ENCODE measurements around the gene FAM3B.
"Not testable (repeated sequence)": the region's sequence is repeated elsewhere in the genome, so short reads cannot be mapped to it uniquely, and the experiment has no call there.

FAM3B gene

DNA sequence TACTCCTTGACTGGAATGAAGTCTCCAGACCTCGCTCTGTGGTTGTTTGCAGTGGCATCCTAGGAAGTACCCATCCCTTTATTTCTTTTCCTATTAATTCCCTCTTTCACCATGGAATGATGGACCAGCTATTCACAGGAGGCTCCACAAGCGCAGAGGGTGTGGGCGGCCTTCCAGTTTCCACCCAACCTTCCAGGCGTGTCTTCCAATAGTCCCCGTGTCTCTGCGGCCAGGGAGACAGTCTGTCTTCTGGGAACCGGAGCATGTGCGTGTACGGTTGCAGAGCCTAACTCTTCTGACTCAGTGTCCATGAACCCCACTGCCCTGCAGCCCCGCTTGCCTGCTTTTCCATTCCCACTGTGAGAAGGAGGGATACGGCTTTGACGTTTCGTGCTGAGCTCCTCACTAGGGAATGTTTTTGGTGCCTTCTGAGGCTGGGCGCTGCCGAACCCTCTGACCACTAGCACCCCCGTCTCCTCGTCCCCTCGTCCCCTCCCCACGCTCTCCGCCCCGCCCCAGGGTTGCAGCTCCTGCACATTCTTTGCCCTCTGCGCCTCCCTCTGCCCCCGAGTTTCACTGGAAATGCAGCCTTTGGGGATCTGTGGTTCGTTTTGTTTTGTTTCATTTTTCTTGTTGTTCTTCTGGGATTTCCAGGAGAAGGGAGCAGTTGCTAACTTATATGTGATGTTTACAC lies 26.3 kb upstream of the FAM3B start:
- WGBS, 2 experiments, result 86 to 87% methylated on average over 24 of the region's 24 CpGs

GRCh38 chr21:41294548-41295231 lies 21.9 kb upstream of the FAM3B start:
- Histone ChIP-seq H3K4me3 (ENCODE audit: insufficient read depth, low read depth, low read length) (no peak overlapping the region), H3K9me3 (ENCODE audit: control insufficient read depth, low read length) (no peaks in the 10 kb centered on the region), H3K27me3 (ENCODE audit: control insufficient read depth, insufficient read depth, low read length, poor library complexity, severe bottlenecking) (no peaks in the 10 kb centered on the region), H3K27ac (ENCODE audit: insufficient read depth, low read depth, low read length, poor library complexity, severe bottlenecking) (no peak overlapping the region), H3K4me1 (ENCODE audit: control insufficient read depth, insufficient read depth, low read length) (no peaks in the 10 kb centered on the region), H3K36me3 (ENCODE audit: control insufficient read depth, insufficient read depth, low read length) (no peaks in the 10 kb centered on the region)
- WGBS, 2 experiments, result 100% methylated on average over 1 of the region's 1 CpG

More for the DNA sequence above, 26.3 kb upstream of the FAM3B start:
- H3K36me3 ChIP-seq (ENCODE audit: control insufficient read depth, insufficient read depth, low read length), result no peaks in the 10 kb centered on the region
- no peak overlapping the region for H3K4me3 ChIP-seq (ENCODE audit: insufficient read depth, low read depth, low read length)
- H3K4me1 ChIP-seq (ENCODE audit: control insufficient read depth, insufficient read depth, low read length), result no peaks in the 10 kb centered on the region
- no peak overlapping the region for H3K27ac ChIP-seq (ENCODE audit: insufficient read depth, low read depth, low read length, poor library complexity, severe bottlenecking)
- no peaks in the 10 kb centered on the region for H3K9me3 ChIP-seq (ENCODE audit: control insufficient read depth, low read length)
- no peaks in the 10 kb centered on the region for H3K27me3 ChIP-seq (ENCODE audit: control insufficient read depth, insufficient read depth, low read length, poor library complexity, severe bottlenecking)

- Histone ChIP-seq H3K9me3 (ENCODE audit: control insufficient read depth, low read length) (no peaks in the 10 kb centered on the region), H3K27me3 (ENCODE audit: control insufficient read depth, insufficient read depth, low read length, poor library complexity, severe bottlenecking) (no peaks in the 10 kb centered on the region), H3K27ac (ENCODE audit: insufficient read depth, low read depth, low read length, poor library complexity, severe bottlenecking) (no peak overlapping the region), H3K36me3 (ENCODE audit: control insufficient read depth, insufficient read depth, low read length) (no peaks in the 10 kb centered on the region), H3K4me3 (ENCODE audit: insufficient read depth, low read depth, low read length) (no peak overlapping the region), H3K4me1 (ENCODE audit: control insufficient read depth, insufficient read depth, low read length) (no peaks in the 10 kb centered on the region)
- 92 to 93% methylated on average over 4 of the region's 4 CpGs for WGBS, 2 experiments
Measured at GRCh38 chr21:41295721-41296254, 20.8 kb upstream of the FAM3B start.

- H3K9me3 ChIP-seq (ENCODE audit: control insufficient read depth, low read length), result no peaks in the 10 kb centered on the region
- no peak overlapping the region for H3K27ac ChIP-seq (ENCODE audit: insufficient read depth, low read depth, low read length, poor library complexity, severe bottlenecking)
- WGBS, 2 experiments, result 89 to 91% methylated on average over 1 of the region's 1 CpG
- H3K4me1 ChIP-seq (ENCODE audit: control insufficient read depth, insufficient read depth, low read length), result no peaks in the 10 kb centered on the region
- no peak overlapping the region for H3K4me3 ChIP-seq (ENCODE audit: insufficient read depth, low read depth, low read length)
- no peaks in the 10 kb centered on the region for H3K27me3 ChIP-seq (ENCODE audit: control insufficient read depth, insufficient read depth, low read length, poor library complexity, severe bottlenecking)
- no peaks in the 10 kb centered on the region for H3K36me3 ChIP-seq (ENCODE audit: control insufficient read depth, insufficient read depth, low read length)
Measured at GRCh38 chr21:41302976-41303375, 13.6 kb upstream of the FAM3B start.

GRCh38 chr21:41304068-41304720 lies 12.4 kb upstream of the FAM3B start:
- no peak overlapping the region for H3K27ac ChIP-seq (ENCODE audit: insufficient read depth, low read depth, low read length, poor library complexity, severe bottlenecking)
- H3K4me1 ChIP-seq (ENCODE audit: control insufficient read depth, insufficient read depth, low read length), result no peaks in the 10 kb centered on the region
- H3K4me3 ChIP-seq (ENCODE audit: insufficient read depth, low read depth, low read length), result no peak overlapping the region
- no peaks in the 10 kb centered on the region for H3K9me3 ChIP-seq (ENCODE audit: control insufficient read depth, low read length)
- no peaks in the 10 kb centered on the region for H3K36me3 ChIP-seq (ENCODE audit: control insufficient read depth, insufficient read depth, low read length)
- no peaks in the 10 kb centered on the region for H3K27me3 ChIP-seq (ENCODE audit: control insufficient read depth, insufficient read depth, low read length, poor library complexity, severe bottlenecking)
- WGBS, 2 experiments, result 96% methylated on average over 40 of the region's 40 CpGs

GRCh38 chr21:41307219-41307618 lies 9.4 kb upstream of the FAM3B start:
- H3K4me1 ChIP-seq (ENCODE audit: control insufficient read depth, insufficient read depth, low read length), result no peaks in the 10 kb centered on the region
- H3K36me3 ChIP-seq (ENCODE audit: control insufficient read depth, insufficient read depth, low read length), result no peaks in the 10 kb centered on the region
- H3K27ac ChIP-seq (ENCODE audit: insufficient read depth, low read depth, low read length, poor library complexity, severe bottlenecking), result no peak overlapping the region
- no peaks in the 10 kb centered on the region for H3K9me3 ChIP-seq (ENCODE audit: control insufficient read depth, low read length)
- no peak overlapping the region for H3K4me3 ChIP-seq (ENCODE audit: insufficient read depth, low read depth, low read length)
- no peaks in the 10 kb centered on the region for H3K27me3 ChIP-seq (ENCODE audit: control insufficient read depth, insufficient read depth, low read length, poor library complexity, severe bottlenecking)

- H3K4me3 ChIP-seq (ENCODE audit: insufficient read depth, low read depth, low read length); H3K9me3 ChIP-seq (ENCODE audit: control insufficient read depth, low read length); H3K4me1 ChIP-seq (ENCODE audit: control insufficient read depth, insufficient read depth, low read length); H3K36me3 ChIP-seq (ENCODE audit: control insufficient read depth, insufficient read depth, low read length); H3K27ac ChIP-seq (ENCODE audit: insufficient read depth, low read depth, low read length, poor library complexity, severe bottlenecking): not testable (repeated sequence)
- peaks cover 36% of the 10 kb centered on the region for H3K27me3 ChIP-seq (ENCODE audit: control insufficient read depth, insufficient read depth, low read length, poor library complexity, severe bottlenecking)
- 98 to 100% methylated on average over 1 to 2 of the region's 8 CpGs for WGBS, 2 experiments
Measured at GRCh38 chr21:41313285-41314164, 3.1 kb upstream of the FAM3B start.

DNA sequence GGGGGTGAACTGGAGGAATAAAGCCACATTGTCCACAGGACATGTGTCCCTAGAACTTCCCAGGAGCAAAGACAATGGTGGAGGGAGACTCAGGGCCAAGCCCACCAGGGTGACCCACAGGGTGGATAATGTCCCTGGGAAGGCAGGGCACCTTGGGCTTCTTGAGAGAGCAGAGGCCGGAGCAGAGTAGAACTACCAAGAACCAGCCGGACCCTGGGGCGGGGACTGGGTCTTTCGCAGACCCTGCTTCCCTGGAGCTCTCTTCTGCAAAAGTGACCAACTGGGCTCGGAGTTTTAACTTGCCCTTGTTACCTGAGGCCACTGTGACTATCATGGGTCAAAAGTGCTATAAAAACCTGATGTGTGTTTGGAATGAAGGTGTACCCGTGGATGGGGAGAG lies 875 bp upstream of the FAM3B start:
- Histone ChIP-seq H3K9me3 (ENCODE audit: control insufficient read depth, low read length) (no peaks in the 10 kb centered on the region), H3K4me3 (ENCODE audit: insufficient read depth, low read depth, low read length) (no peak overlapping the region), H3K36me3 (ENCODE audit: control insufficient read depth, insufficient read depth, low read length) (no peaks in the 10 kb centered on the region), H3K4me1 (ENCODE audit: control insufficient read depth, insufficient read depth, low read length) (no peaks in the 10 kb centered on the region), H3K27ac (ENCODE audit: insufficient read depth, low read depth, low read length, poor library complexity, severe bottlenecking) (no peak overlapping the region), H3K27me3 (ENCODE audit: control insufficient read depth, insufficient read depth, low read length, poor library complexity, severe bottlenecking) (peaks cover 36% of the 10 kb centered on the region)
- WGBS, 2 experiments, result 95% methylated on average over 6 of the region's 6 CpGs

- H3K4me1 ChIP-seq (ENCODE audit: control insufficient read depth, insufficient read depth, low read length), result peaks cover under 1% of the 10 kb centered on the region
- WGBS, 2 experiments, result 5 to 7% methylated on average over 19 of the region's 19 CpGs
- H3K27ac ChIP-seq (ENCODE audit: insufficient read depth, low read depth, low read length, poor library complexity, severe bottlenecking), result no peak overlapping the region
- peak overlapping the region; percentile 41 for H3K4me3 ChIP-seq (ENCODE audit: insufficient read depth, low read depth, low read length)
- H3K36me3 ChIP-seq (ENCODE audit: control insufficient read depth, insufficient read depth, low read length), result no peaks in the 10 kb centered on the region
- H3K27me3 ChIP-seq (ENCODE audit: control insufficient read depth, insufficient read depth, low read length, poor library complexity, severe bottlenecking), result peaks cover 36% of the 10 kb centered on the region
- no peaks in the 10 kb centered on the region for H3K9me3 ChIP-seq (ENCODE audit: control insufficient read depth, low read length)
Measured at GRCh38 chr21:41317063-41317392, 427 bp downstream of the FAM3B start.
